ENCODE measurements around the gene CPLX1.
A peak's percentile ranks its signal among the peaks of the same experiment; 100 is the strongest.
"Not testable (repeated sequence)": the region's sequence is repeated elsewhere in the genome, so short reads cannot be mapped to it uniquely, and the experiment has no call there.

The CPLX1 gene

DNA sequence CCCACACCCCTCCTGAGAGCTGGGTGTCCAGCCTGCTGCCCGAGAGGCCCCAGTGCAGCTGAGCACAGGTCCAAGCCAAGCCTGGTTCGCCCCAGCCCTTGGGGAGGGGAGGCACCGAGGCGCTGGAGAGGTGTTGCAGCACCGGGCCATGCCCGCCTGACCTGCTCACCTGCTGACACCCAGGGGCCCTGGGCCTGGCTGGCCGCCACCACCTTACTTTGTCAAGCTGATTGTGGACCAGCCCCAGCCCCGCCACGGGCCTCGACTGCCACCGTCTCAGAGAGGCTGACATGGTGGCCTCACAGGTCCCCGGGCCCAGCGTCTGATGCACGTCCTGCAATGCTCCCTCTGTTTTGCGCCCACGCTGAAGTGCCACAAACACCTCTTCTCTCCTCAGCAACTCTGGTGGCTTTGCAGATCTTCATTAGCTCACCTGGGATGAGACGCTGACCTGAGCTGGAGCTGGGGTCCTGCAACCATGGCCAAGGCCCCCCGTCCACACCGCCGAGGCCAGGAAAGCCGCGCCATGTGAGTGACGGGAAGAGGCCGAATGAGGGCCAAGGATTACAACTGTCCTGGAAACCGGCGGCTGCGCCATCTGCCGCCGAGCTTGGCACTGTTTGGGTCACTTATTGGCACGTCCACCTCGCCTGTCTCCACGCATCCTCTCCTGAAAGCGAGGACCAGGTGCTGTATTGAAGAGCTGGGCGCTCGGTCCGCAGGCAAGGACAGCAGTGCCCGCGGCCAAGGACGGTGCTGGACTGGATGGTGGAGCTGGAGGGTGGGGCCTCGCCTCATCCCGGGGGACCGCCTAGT lies 7.6 kb downstream of the CPLX1 start:
- no peak for DNase-seq

DNA sequence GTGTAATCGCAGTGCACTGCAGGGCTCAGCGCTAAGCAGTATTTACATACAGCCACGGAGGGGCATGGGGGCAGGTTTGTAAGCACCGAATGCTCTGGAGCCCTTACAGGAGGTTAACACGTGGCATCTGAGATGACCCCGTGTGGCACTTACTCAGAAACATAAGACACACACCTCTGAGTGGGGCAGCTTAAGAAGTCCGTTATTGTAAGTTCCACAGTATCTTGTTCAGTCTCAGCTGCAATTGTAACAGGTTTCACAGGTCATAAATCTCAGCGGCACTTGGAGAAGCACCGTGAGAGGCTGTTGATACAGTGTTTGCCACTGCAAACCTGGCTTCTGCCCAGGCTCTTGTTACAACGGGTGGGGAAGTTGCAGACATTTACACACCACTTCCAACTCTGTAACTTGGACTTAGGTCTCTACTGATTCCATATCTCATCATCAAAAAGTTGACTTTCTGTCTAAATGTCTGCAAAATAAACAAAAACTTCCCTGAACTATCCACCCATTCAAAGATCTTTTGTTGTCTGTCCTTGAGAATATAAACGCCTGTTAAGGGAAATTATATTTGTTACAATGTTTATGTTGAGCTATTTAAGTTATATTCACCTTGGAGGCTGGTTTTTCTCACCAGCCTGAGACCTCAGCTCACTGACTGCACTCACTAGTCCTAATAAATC lies 10.3 kb downstream of the CPLX1 start:
- peak; percentile 36 for DNase-seq

- DNase-seq: no peak
Observed at GRCh38 chr4:814312-814850, 11.5 kb downstream of the CPLX1 start.

GRCh38 chr4:813900-814299 lies 12.0 kb downstream of the CPLX1 start:
- no peak for DNase-seq

- DNase-seq: no peak
Observed at GRCh38 chr4:808860-809570, 16.9 kb downstream of the CPLX1 start.

DNA sequence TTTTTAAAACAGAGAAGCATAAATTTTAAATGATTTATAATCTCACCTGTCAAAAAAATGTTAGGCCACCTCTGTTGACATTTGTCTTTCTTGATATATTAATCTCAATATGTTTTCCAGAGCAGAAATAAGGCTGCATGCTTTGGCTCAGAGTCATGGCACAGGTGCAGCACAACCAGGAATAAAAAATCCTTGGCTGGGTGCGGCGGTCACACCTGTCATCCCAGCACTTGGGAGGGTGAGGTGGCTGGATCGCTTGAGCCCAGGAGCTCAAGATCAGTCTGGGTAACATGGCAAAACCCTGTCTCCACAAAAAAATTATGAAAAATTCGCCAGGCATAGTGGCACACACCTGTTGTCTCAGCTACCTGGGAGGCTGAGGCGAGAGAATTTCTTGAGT lies 18.1 kb downstream of the CPLX1 start:
- DNase-seq: no peak

- DNase-seq: not testable (repeated sequence)
Observed at GRCh38 chr4:806979-807378, 18.9 kb downstream of the CPLX1 start.

DNA sequence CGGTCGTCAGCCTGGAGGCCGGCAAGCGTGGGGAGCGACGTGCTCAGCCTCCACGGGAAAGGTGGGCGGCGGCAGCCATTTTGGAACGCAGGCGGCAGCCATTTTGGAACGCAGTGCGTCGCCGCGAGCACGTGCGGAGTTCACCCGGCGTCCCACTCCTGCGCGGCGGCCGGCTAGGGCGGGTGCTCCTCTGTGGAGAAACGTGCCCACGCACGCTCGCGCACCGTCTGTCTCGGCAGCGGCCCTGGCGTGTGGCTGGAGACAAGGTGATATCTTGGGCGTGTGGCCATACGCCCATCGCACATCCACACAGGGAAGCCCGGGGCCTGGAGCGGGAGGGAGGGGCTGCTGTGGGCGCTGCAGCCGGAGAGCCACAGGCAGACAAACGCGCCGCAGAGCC lies 21.1 kb downstream of the CPLX1 start:
- no peak for DNase-seq

DNA sequence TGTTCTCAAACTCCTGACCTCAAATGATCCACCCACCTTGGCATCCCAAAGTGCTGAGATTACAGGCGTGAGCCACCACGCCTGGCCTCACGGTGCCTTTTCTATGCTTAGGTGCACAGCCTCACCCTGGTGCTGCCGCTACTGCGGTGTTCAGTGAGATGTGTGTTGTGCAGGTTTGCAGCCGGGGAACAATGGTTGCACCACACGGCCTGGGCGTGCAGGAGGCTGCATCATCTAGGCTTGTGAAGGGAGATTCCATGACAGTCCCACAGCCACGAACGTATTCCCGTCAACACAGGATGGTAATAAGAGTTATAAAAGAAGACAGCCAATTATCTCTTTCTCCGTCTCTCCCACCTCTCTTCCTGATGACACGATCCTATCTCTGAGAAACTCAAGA lies 22.0 kb downstream of the CPLX1 start:
- DNase-seq: no peak

DNA sequence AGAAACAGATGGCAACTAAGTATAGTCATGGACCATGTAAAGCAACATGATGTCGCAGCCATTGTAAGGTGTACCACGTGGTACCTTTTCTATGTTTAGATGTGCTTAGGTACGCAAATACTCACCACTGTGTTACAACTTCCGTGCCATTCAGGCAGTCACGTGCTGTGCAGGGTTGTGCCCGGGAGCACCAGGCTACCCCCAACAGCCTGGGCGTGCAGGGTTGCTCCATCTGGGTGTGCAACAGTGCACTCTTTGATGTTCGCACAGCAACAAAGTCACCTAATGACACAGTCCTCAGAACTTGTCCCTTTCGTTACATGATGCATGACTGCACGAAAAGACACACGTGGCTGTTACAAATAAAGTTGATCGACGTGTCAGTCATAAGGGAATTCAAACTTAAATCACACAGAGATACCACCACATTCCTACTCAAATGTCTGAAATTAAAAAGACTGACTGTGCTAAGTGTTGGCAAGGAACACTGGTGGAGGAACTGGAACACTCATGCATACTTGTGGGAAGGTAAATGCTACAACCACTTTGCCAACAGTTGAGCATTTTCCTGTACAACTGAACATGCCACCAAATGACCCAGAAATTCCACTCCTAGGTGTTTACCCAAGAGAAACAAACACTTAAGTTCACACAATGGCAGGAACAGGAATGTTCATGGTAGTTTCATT lies 24.3 kb downstream of the CPLX1 start:
- DNase-seq: no peak

GRCh38 chr4:797066-797465 lies 28.9 kb downstream of the CPLX1 start:
- DNase-seq: no peak

GRCh38 chr4:796206-796605 lies 29.7 kb downstream of the CPLX1 start:
- DNase-seq: no peak

GRCh38 chr4:795726-796119 lies 30.2 kb downstream of the CPLX1 start:
- no peak for DNase-seq

GRCh38 chr4:794900-795725 lies 30.8 kb downstream of the CPLX1 start:
- DNase-seq: no peak

GRCh38 chr4:793941-794621 lies 31.8 kb downstream of the CPLX1 start:
- DNase-seq: no peak

GRCh38 chr4:793093-793861 lies 32.7 kb downstream of the CPLX1 start:
- no peak for DNase-seq

DNA sequence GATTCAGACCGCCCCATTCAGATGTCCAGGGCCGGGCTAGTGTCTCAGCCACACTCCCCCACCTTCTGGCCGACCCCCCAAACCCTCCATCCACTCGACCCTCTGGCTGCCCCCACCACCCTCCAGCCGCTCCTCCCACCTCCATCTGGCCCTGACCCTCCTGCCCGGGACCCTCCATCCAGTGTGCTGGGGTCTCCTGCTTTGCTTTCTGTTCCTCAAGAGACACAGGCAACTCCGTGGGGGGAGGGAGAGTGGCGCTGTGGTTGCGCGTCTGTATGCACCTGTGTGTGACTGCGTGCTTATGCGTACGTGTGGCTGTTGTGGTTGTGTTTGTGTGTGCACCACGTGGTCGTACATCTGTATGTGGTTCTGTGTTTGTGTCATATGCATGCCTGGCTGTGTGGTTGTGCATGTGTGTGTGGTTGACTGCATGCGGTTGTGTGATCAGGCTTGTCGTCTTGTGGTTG lies 33.3 kb downstream of the CPLX1 start:
- no peak for DNase-seq

DNA sequence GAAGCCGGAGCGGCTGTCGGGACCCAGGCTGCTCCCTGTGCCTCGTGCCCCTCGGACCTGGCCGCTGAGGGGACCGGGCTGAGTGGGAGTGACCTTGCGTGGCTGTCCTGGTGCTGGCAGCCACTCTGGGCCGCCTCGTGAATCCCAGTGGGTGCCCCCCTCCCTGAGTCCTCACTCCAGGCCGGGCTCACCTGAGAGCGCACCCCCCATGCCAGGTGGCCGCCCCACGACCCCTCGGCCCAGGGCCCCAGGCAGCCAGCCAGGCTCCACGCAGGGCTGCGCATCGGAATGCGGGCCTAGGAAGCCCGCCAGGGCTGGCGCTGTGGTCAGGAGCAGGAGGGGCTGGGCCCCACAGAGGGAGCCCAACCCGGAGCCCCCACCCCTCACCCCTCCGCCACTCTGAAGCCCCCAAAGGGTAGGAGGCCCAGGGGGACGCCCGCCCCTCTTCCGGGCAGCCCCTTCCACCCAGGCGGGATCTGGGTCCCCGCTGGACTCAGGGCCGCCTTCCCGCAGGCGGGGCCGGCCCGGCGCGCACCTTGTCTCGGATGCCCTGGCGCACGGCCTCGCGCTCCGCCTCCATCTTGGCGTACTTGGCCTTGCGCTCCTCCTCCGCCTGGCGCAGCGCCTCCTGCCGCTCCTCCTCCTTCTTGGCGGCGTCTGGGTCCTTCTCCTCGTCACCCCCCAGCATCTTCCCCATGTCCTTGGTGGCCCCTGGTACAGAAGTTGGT lies 33.9 kb downstream of the CPLX1 start:
- no peak for DNase-seq

GRCh38 chr4:791252-791897 lies 34.6 kb downstream of the CPLX1 start:
- DNase-seq: no peak

All from NCI-H2029 (cell line).